NOMO-1 treated with DMSO at 0.1 percent for 48 hours (cell line): ENCODE data around the gene PLSCR2.
"Not testable (repeated sequence)": the region's sequence is repeated elsewhere in the genome, so short reads cannot be mapped to it uniquely, and the experiment has no call there.

Experiments
- DNase-seq: peaks from one replicate; lab custom pipeline; 2025; ENCODE audit not compliant: unreplicated experiment; lab: John Stamatoyannopoulos, UW

PLSCR2 gene

DNA sequence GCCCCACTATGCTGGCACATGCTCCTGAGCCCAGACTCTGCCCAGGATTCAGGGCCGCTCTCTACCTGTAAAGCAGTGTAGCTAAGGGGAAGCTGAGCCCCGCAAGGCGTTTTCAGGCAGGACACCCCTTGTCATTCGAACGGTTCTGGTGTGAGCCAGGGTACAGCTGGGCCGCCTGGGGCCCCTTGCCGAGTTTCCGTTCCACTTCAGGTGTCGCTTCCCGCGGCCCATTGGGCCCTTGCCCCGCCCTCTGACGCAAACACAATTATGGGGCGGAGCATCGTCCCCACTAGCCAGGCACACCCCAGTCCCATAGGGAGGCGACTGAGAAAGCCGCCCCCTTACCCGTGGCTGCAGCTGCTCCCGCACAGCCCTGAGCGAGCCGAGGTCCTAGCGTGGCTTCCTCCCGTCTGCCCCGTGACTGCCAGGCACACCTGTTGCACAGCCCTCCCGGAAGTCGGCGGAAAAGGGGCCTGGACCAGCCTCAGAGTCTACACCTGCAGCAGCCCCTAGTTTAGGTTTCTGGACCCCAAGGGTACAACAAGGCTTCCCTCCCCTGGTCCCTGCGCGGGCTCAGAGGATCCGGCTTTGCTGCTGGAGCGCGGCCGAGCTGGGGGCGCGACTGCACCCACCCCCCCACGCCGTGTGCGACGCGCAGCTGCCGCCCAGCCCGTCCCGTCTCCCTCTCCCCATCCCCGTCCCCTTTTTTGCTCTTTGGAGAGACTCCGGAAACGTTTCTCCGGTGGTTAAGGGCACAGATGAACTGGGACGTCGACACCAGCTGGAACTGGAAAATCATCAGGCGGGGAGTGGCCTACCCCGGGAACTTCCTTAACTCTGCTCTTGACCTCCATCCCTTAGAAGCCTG is at the start of gene PLSCR2:
PLSCR2 (minus strand) TSS at position 412 of the 868 bp plus-strand sequence. CDS start 9,657 bp downstream, outside the sequence.
- no peak for DNase-seq

- no peak for DNase-seq
Measured at GRCh38 chr3:146517684-146518435, 48.5 kb upstream of the PLSCR2 start.

GRCh38 chr3:146513386-146514051 is 44.2 kb upstream of the PLSCR2 start:
- no peak for DNase-seq

DNA sequence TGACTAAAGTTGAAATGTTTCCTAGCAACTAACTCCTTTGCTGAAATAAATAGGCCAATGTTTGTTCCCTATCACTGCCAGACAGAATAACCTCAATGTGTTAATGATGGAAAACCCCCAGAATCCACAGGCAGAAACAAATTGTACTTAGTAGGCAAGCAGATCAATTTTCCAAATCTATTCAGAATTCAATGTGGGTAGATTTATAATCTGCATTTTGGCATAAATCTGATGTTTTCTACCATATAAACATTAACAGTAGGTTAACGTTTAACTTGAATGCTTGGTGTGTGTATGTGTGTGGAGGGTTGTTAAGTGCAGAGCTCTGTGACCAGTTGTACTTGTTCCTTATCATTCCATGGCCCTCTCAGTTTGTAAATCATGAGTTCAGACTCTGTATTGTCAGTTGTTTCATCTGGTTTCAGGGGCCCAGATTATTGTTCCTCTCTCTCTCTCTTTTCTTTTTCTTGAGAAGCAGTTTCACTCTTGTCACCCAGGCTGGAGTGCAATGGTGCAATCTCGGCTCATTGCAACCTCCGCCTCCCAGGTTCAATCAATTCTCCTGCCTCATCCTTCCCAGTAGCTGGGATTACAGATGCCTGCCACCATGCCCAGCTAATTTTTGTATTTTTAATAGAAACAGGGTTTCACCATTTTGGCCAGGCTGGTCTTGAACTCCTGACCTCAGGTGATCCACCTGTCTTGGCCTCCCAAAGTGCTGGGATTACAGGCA is 42.2 kb upstream of the PLSCR2 start:
- no peak for DNase-seq

DNA sequence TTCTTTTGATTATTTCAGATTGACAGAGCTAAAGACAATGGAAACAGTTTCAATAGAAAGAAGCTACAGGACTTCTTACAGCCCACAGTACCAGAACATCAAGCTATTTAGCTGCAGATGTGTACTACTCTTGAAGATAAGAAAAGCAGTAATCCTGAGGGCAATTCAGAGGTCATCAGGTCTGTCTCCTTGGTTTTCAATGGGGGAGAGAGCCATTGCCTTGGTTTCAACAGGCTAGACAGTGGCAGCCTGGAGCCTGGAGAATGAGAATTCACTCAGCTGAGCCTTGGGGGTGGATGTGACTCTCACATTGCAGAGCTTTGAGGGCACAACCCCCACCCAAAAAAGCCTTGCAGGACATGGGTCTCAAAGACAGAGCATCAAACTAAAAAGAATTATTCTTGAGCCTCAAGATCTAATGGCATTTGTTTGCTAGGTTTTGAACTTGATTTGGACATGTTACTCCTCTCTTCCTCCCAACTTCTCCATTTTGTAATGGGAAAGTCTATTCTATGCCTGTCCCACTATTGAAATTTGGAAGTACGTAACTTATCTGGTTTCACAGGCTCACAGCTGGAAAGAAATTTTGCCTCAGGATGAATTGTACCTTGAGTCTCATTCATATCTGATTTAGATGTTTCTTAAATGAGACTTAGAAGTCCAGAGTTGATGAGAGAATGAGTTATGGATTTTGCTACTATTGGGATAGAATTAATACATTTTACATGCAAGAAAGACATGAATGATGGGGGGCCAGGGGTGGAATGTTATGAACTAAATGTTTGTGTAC is 38.2 kb upstream of the PLSCR2 start:
- DNase-seq = no peak

DNA sequence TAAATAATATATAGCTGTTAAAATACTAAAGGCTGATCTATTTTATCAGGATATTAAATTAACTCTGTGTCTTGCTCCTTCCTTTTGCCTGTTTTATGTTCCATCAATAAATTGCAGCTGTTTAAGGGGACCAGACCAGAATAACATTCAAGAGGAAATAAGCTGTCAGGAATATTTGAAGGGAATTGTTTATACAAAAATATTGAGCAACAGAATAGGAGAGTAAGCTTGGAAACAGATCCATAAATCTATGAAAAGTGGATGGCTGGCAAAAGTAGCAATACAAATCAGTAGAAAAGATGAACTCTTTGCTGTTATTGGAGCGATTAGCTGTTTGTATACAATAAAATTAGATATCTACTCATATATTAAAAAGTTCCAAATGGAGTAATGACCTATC is 36.2 kb upstream of the PLSCR2 start:
- no peak for DNase-seq

DNA sequence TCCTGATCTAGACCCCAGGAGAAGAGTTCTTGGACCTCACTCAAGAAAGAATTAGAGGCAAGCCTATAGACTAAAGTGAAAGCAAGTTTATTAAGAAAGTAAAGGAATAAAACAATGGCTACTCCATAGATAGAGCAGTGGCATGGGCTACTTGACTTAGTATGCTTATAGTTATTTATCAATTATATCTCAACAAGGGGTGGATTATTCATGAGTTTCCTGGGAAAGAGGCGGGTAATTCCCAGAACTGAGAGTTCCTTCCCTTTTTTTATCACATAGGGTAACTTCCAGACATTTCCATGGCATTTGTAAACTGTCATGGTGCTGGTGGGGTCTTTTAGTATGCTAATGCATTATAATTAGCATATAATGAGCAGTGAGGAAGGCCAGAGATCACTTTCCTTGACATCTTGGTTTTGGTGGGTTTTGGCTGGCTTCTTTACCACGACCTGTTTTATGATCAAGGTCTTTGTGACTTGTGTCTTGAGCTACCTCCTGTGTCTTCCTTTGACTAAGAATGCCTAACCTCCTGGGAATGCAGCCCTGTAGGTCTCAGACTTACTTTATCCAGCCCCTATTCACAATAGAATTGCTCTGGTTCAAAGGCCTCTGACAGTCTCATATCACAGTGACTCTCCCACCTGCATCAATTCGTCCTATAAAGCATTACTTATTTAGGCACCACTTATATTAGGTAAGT is 35.3 kb upstream of the PLSCR2 start:
- DNase-seq = no peak

- no peak for DNase-seq
Measured at GRCh38 chr3:146503461-146504202, 34.3 kb upstream of the PLSCR2 start.

GRCh38 chr3:146502887-146503460 is 33.6 kb upstream of the PLSCR2 start:
- no peak for DNase-seq

GRCh38 chr3:146501752-146502151 is 32.4 kb upstream of the PLSCR2 start:
- no peak for DNase-seq

GRCh38 chr3:146499701-146500100 is 30.3 kb upstream of the PLSCR2 start:
- DNase-seq = no peak

DNA sequence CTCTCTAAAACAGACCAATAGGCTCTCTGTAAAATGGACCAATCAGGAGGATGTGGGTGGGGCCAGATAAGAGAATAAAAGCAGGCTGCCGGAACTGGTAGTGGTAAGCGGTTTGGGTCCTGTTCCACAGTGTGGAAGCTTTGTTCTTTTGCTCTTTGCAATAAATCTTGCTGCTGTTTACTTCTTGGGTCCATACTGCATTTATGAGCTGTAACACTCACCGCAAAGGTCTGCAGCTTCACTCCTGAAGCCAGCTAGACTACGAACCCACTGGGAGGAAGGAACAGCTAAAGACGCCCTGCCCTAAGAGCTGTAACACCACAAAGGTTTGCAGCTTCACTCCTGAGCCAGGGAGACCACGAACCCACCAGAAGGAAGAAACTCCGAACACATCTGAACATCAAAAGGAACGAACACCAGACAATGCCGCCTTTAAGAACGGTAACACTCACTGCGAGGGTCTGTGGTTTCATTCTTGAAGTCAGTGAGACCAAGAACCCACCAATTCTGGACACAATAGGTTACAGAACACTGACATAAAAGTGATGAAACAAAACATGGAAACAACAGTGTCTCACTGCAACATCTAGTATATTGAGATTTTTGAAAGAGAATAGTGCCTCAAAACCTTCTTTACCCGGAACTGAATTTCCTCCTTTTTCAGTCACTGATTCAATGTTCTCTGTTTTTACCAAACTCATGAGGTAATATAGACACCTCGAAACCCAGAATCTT is 28.8 kb upstream of the PLSCR2 start:
- DNase-seq = no peak

GRCh38 chr3:146497145-146497843 is 27.9 kb upstream of the PLSCR2 start:
- not testable (repeated sequence) for DNase-seq

DNA sequence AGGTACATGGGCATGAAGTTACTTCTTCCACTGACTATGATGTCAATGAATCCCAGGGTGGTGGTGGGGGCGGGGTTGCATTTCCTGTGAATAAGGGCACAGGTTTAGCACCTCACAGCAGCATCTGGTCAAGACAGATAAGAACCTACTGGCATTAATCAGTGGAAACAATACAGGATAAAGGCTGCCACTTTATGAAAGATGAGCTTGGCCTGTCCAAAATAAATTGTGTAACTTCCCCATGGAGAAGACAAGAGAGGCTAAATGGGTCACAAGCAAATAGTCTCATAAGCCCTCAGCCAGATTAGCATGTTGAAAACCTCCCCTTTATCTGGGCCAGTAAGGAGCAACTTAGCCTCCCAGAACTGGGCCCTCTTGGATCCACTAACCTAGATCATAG is 27.4 kb upstream of the PLSCR2 start:
- no peak for DNase-seq

GRCh38 chr3:146496251-146496650 is 26.9 kb upstream of the PLSCR2 start:
- no peak for DNase-seq

DNA sequence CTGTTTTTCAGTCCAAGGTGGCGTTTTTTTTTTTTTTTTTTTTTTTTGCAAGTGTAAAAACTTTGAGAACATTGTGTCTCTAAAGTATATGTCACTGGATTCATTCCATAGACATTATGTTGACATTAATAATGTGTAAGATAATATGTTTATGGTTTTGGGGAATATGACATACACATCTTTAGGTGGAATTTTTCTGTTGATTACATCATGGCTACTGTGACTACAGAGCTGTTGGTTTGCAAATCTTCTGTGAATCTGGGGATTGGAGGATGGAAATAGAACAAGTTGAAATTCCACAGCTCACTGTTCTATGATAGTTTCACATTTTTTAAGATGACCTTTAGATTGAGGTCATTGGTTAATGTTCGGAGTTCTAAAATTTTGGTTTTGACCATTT is 24.4 kb upstream of the PLSCR2 start:
- no peak for DNase-seq

DNA sequence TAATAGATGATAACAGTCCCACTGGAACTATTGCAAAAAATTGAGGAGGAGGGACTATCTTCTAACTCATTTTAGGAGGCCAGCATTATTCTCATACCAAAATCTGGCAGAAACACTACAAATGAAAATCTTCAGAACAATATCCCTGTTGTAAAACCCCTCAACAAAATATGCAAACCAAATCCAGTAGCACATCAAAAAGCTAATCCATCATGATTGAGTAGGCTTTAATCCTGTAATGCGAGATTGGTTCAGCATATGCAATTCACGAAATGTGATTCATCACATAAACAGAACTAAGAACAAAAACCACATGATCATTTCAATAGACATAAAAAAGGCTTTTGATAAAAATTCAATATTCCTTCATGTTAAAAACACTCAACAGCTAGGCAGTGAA is 23.9 kb upstream of the PLSCR2 start:
- no peak for DNase-seq
